Measurements from ENCODE around the gene UBE2D3. TPM values are rescaled to one million over a fixed set of nuclear protein-coding genes. Genes with fewer than 3 reads are reported as not detected.

The UBE2D3 gene
- total RNA-seq, 3 donors from 2014 or later: 290 to 303 (median 293) TPM

DNA sequence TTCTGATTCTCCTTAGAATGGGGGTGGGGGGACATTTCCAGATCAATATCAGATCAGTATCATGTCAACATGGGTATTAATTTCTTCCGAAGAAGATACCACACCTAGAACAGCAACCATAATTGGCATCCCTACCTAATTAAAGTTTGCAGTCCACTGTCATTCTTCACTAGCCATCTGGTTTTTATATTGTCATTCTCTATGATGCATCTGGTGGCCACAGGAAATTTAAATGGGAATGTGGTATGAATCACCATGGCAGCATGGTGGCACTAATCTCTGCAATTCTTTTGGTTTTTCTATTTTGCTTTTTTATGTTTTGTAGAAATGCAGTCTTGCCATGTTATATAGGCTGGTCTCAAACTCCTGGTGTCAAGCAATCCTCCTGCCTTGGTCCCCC lies 16.6 kb upstream of the UBE2D3 start:
- TF ChIP-seq, protein P1, sequence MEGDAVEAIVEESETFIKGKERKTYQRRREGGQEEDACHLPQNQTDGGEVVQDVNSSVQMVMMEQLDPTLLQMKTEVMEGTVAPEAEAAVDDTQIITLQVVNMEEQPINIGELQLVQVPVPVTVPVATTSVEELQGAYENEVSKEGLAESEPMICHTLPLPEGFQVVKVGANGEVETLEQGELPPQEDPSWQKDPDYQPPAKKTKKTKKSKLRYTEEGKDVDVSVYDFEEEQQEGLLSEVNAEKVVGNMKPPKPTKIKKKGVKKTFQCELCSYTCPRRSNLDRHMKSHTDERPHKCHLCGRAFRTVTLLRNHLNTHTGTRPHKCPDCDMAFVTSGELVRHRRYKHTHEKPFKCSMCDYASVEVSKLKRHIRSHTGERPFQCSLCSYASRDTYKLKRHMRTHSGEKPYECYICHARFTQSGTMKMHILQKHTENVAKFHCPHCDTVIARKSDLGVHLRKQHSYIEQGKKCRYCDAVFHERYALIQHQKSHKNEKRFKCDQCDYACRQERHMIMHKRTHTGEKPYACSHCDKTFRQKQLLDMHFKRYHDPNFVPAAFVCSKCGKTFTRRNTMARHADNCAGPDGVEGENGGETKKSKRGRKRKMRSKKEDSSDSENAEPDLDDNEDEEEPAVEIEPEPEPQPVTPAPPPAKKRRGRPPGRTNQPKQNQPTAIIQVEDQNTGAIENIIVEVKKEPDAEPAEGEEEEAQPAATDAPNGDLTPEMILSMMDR (IDR thresholded peaks at IDR 0.05): no peak
- no peak overlapping the region for H3K4me3 ChIP-seq
- intact Hi-C loops (cut with DNase I, micrococcal nuclease): no loop called here

DNA sequence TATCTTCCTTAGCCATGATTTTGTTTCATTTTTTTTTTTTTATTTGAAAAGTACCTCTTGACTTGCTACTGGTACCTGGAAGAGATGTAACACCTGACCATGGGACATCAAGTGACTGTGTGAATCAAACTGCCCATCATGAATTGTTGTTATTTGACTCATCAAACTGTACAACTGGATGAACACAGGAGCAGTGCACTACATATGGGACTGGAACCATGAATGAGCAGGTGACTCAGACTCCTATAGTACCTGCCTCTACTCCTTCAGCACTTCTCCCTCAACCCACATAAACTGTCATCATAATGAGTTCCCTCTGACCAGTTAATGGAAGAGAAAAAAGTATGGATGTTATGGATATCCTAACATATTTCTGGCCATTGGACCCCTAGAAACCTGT lies 15.9 kb upstream of the UBE2D3 start:
- no peak overlapping the region for H3K4me3 ChIP-seq
- H3K4me1 ChIP-seq (ENCODE audit: low read depth): no peaks in the 10 kb centered on the region
- no peaks in the 10 kb centered on the region for H3K9me3 ChIP-seq
- DNase-seq (no peak), ATAC-seq (no peak)
- intact Hi-C loops (cut with DNase I, micrococcal nuclease): no loop called here
- TF ChIP-seq, protein P1 (IDR thresholded peaks at IDR 0.05): no peak
- H3K36me3 ChIP-seq (ENCODE audit: low read depth): no peaks in the 10 kb centered on the region

More for the DNA sequence above, 16.6 kb upstream of the UBE2D3 start:
- ATAC-seq: no peak
- Histone ChIP-seq H3K36me3 (ENCODE audit: low read depth) (no peaks in the 10 kb centered on the region), H3K9me3 (no peaks in the 10 kb centered on the region), H3K4me1 (ENCODE audit: low read depth) (no peaks in the 10 kb centered on the region)
- no peak for DNase-seq

DNA sequence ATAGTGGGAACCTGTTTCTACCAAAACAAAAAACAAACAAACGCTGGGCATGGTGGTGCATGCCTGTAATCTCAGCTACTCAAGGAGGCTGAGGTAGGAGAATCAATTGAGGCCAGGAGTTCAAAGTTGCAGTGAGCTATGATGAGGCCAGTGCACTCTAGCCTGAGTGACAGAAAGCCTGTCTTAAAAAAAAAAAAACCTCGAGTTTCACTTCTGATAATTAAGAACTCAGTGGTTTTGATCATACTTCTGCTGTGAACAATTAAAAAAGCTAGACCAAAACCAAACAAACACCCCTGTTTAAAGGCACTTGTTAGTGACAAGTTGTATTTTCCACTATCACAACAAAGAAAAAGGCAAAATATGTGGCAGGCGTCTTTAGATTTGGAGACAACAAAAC lies 15.0 kb upstream of the UBE2D3 start:
- no peak overlapping the region for H3K4me3 ChIP-seq

DNA sequence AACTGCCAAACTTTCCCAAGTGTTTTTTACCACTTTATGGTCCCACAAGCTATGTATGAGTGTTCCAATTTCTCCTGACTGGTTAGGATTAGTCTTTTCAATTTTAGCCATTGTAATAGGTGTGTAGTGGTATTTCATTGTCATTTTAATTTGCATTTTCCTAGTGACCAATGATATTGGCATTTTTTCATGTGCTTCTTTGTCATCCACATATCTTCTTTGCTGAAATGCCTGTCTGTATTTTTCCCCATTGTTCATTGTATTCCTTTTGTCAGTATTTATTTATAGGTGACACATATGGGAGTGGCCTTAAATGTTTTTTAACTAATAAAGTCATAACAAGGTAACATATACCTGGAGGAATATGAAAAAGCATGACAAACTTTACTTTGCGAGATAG lies 9.2 kb upstream of the UBE2D3 start:
- Histone ChIP-seq H3K9me3 (no peaks in the 10 kb centered on the region), H3K4me3 (no peak overlapping the region), H3K4me1 (ENCODE audit: low read depth) (no peaks in the 10 kb centered on the region), H3K36me3 (ENCODE audit: low read depth) (no peaks in the 10 kb centered on the region)
- no peak for ATAC-seq
- TF ChIP-seq, protein P1 (IDR thresholded peaks at IDR 0.05): no peak
- intact Hi-C loops (cut with DNase I, micrococcal nuclease): no loop called here
- no peak for DNase-seq

More for the DNA sequence above, 15.0 kb upstream of the UBE2D3 start:
- no peaks in the 10 kb centered on the region for H3K36me3 ChIP-seq (ENCODE audit: low read depth)
- intact Hi-C loops (cut with DNase I, micrococcal nuclease): no loop called here
- no peak for ATAC-seq
- TF ChIP-seq, protein P1 (IDR thresholded peaks at IDR 0.05): no peak
- DNase-seq: no peak
- H3K4me1 ChIP-seq (ENCODE audit: low read depth): no peaks in the 10 kb centered on the region
- no peaks in the 10 kb centered on the region for H3K9me3 ChIP-seq

DNA sequence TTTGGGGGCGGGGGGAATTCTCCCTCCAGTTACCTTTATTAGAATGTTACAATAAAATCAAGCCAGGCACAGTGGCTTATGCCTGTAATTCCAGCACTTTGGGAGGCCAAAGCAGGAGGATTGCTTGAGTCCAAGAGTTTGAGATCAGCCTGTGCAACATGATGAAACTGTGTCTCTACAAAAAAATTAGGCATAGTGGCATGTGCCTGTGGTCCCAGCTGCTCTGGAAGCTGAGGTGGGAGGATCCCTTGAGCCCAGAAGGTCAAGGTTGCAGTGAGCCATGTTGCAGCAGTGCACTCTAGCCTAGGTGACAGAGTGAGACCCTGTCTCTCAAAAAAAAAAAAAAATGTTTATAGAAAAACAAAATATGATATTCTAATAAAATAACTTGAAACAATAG lies 5.3 kb upstream of the UBE2D3 start:
- Histone ChIP-seq H3K36me3 (ENCODE audit: low read depth) (peaks cover 5% of the 10 kb centered on the region), H3K4me3 (no peak overlapping the region), H3K9me3 (no peaks in the 10 kb centered on the region), H3K4me1 (ENCODE audit: low read depth) (no peaks in the 10 kb centered on the region)
- TF ChIP-seq, protein P1 (IDR thresholded peaks at IDR 0.05): no peak
- DNase-seq (no peak), ATAC-seq (no peak)
- intact Hi-C loops (cut with DNase I, micrococcal nuclease): no loop called here

DNA sequence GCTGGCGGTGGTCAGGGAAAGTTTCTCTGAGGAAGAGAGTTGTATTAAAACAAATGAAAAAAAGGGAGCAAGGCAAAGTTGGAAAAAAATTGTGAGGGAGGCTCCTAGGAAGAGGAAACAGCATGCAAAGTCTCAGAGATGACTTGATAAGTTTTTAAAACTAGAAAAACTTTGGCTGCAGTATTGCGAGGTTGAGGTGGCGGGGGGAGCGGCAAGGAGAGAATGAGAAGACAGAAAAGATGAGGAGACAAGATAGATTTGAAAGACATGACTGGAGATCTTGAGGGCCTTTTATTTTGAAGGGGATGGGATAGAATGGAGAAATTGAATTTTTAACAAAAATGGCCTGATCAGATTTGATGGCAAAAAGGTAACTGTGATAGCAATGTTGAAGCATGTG lies 4.8 kb upstream of the UBE2D3 start:
- TF ChIP-seq, protein P1 (IDR thresholded peaks at IDR 0.05): no peak
- no peak for ATAC-seq
- intact Hi-C loops (cut with DNase I, micrococcal nuclease): no loop called here
- Histone ChIP-seq H3K9me3 (no peaks in the 10 kb centered on the region), H3K4me1 (ENCODE audit: low read depth) (no peaks in the 10 kb centered on the region), H3K36me3 (ENCODE audit: low read depth) (peaks cover 5% of the 10 kb centered on the region), H3K4me3 (no peak overlapping the region)
- no peak for DNase-seq
